Gastrocnemius medialis (tissue), 4 donors: ENCODE results near the gene DENR.

ENCODE experiments used
- POLR2A ChIP-seq, 2 donors: fragments of 450-650 bp; IDR thresholded peaks; one replicate each; pipeline ENCODE4 v1.6.1; 2017; ENCODE audit warnings: antibody characterized with exemption in 2 of 2, mild to moderate bottlenecking in 2 of 2, moderate library complexity in 2 of 2
- TF ChIP-seq, protein P1 (sequence below), 5 experiments: fragments of 450-650 bp in 3 of 5; fragments of 200-600 bp in 2 of 5; sonication (generic) in 2 of 5; IDR thresholded peaks in 4 of 5; conservative IDR thresholded peaks in 1 of 5; 1 replicate in 4 of 5; 2 replicates in 1 of 5; pipeline ENCODE4 v1.5.1; 2016 to 2019; ENCODE audit warnings: antibody characterized with exemption in 5 of 5, mild to moderate bottlenecking in 3 of 5, moderate library complexity in 3 of 5

- TF ChIP-seq, protein P1, sequence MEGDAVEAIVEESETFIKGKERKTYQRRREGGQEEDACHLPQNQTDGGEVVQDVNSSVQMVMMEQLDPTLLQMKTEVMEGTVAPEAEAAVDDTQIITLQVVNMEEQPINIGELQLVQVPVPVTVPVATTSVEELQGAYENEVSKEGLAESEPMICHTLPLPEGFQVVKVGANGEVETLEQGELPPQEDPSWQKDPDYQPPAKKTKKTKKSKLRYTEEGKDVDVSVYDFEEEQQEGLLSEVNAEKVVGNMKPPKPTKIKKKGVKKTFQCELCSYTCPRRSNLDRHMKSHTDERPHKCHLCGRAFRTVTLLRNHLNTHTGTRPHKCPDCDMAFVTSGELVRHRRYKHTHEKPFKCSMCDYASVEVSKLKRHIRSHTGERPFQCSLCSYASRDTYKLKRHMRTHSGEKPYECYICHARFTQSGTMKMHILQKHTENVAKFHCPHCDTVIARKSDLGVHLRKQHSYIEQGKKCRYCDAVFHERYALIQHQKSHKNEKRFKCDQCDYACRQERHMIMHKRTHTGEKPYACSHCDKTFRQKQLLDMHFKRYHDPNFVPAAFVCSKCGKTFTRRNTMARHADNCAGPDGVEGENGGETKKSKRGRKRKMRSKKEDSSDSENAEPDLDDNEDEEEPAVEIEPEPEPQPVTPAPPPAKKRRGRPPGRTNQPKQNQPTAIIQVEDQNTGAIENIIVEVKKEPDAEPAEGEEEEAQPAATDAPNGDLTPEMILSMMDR (IDR thresholded peaks at IDR 0.05 in 4 of 5, conservative IDR thresholded peaks at IDR 0.05 in 1 of 5), result no peak
- no peak for TF ChIP-seq POLR2A (IDR thresholded peaks at IDR 0.05)
Observed at GRCh38 chr12:122788387-122788786, 35.8 kb downstream of the DENR start.
